K562 (cell line): ENCODE results near the gene WFIKKN1. TPM values are rescaled to one million over a fixed set of nuclear protein-coding genes. Genes with fewer than 3 reads are reported as not detected.
A peak's percentile ranks its signal among the peaks of the same experiment; 100 is the strongest.

ENCODE experiments used
- ARID1B ChIP-seq: fragments of 450-650 bp; IDR thresholded peaks from 2 replicates; pipeline ENCODE4 v1.6.1; 2016; ENCODE audit warnings: antibody characterized with exemption, mild to moderate bottlenecking, inconsistent platforms
- ASH1L ChIP-seq: fragments of 450-650 bp; IDR thresholded peaks from 2 replicates; pipeline ENCODE4 v1.6.1; 2018; ENCODE audit warnings: borderline replicate concordance, mild to moderate bottlenecking, low read depth; ENCODE audit not compliant: partially characterized antibody
- BMI1 ChIP-seq: fragments of 150-350 bp; IDR thresholded peaks from 2 replicates; pipeline ENCODE4 v1.6.1; 2014; ENCODE audit warnings: low read length
- ETV1 ChIP-seq: fragments of 450-650 bp; conservative IDR thresholded peaks from 2 replicates; pipeline ENCODE4 v1.6.1; 2016; ENCODE audit warnings: missing genetic modification characterization, control low read depth, low read depth, missing compliant biosample characterization
- HCFC1 ChIP-seq: IDR thresholded peaks from 2 replicates; pipeline ENCODE4 v1.6.1; 2012; ENCODE audit warnings: low read depth, low read length, improper control_type of control experiment
- HDAC3 ChIP-seq: fragments of 450-650 bp; IDR thresholded peaks from 2 replicates; pipeline ENCODE4 v1.6.1; 2018; ENCODE audit warnings: borderline replicate concordance, mild to moderate bottlenecking, moderate library complexity; ENCODE audit not compliant: partially characterized antibody
- LARP7 ChIP-seq: fragments of 450-650 bp; IDR thresholded peaks from 2 replicates; pipeline ENCODE4 v1.6.1; 2016
- MIER1 ChIP-seq: fragments of 450-650 bp; IDR thresholded peaks from 2 replicates; pipeline ENCODE4 v1.6.1; 2016; ENCODE audit warnings: antibody characterized with exemption, mild to moderate bottlenecking, low read depth
- NUFIP1 ChIP-seq: fragments of 450-650 bp; IDR thresholded peaks from 2 replicates; pipeline ENCODE4 v1.6.1; 2018; ENCODE audit not compliant: partially characterized antibody
- PRMT5 ChIP-seq: sonication (generic); formaldehyde crosslinking; IDR thresholded peaks from 2 replicates; pipeline ENCODE4 v1.5.0; 2020; ENCODE audit warnings: missing genetic modification reagents
- SREBF2 ChIP-seq: sonication (generic); formaldehyde crosslinking; IDR thresholded peaks from 2 replicates; pipeline ENCODE4 v1.4.0; 2020; ENCODE audit warnings: mild to moderate bottlenecking, missing genetic modification reagents
- ZFP1 ChIP-seq: fragments of 450-650 bp; formaldehyde crosslinking; IDR thresholded peaks from 2 replicates; pipeline ENCODE4 v1.4.0; 2020; ENCODE audit warnings: mild to moderate bottlenecking, mixed read lengths
- ZNF282 ChIP-seq: sonication (generic); formaldehyde crosslinking; IDR thresholded peaks from 2 replicates; pipeline ENCODE4 v1.8.1; 2023; ENCODE audit warnings: missing genetic modification reagents
- ZNF696 ChIP-seq: fragments of 250-450 bp; sonication (Bioruptor Pico); conservative IDR thresholded peaks from 2 replicates; pipeline ENCODE4 v1.4.0; 2020; ENCODE audit warnings: mild to moderate bottlenecking, moderate library complexity
- polyA plus RNA-seq, 8 experiments: library from polyadenylated mRNA; depleted of rRNA in 4 of 8; stranded (reverse) in 5 of 8; unstranded in 3 of 8; fragments of >200 nt; fragmentation: Nextera tagmentation in 2 of 8; fragmentation: Illumina TruSeq in 1 of 8; extraction: Ambion mirVana in 2 of 8; extraction: Trizol in 1 of 8; gene quantifications; 2 replicates each; pipeline versions ENCODE4 v1.2.1 to v1.2.3, GENCODE V29; 2011 to 2014; ENCODE audit warnings: inconsistent platforms in 1 of 8, missing spikeins in 1 of 8
- total RNA-seq, 7 experiments: library from RNA; depleted of rRNA in 6 of 7; stranded (reverse); fragments of >200 nt in 6 of 7; fragmentation: Illumina TruSeq in 2 of 7; extraction: Trizol in 2 of 7; gene quantifications; 2 replicates each; pipeline versions ENCODE4 v1.2.1 to v1.2.3, GENCODE V29; 2011 to 2021; ENCODE audit warnings: low replicate concordance in 1 of 7
- TF ChIP-seq, protein P1 (sequence below): sonication (generic); formaldehyde crosslinking; IDR thresholded peaks from 2 replicates; pipeline ENCODE4 v1.8.0; 2023; ENCODE audit warnings: missing genetic modification reagents, mild to moderate bottlenecking, borderline replicate concordance
- TF ChIP-seq, protein P2 (sequence below): fragments of 450-650 bp; IDR thresholded peaks from 2 replicates; pipeline ENCODE4 v1.6.1; 2016; ENCODE audit warnings: antibody characterized with exemption
- TF ChIP-seq, protein P3 (sequence below): fragments of 200-800 bp; sonication (Bioruptor generic); IDR thresholded peaks from 2 replicates; pipeline ENCODE4 v1.6.1; 2017; ENCODE audit warnings: missing genetic modification characterization, missing compliant biosample characterization
- TF ChIP-seq, protein P4 (sequence below): sonication (generic); formaldehyde crosslinking; IDR thresholded peaks from 2 replicates; pipeline ENCODE4 v1.4.0; 2020; ENCODE audit warnings: mild to moderate bottlenecking, missing genetic modification reagents

Gene WFIKKN1
- total and polyA plus RNA-seq, 9 of the 15 experiments (the other 6 are each of a cell fraction or from before 2014, with no cell fraction given): 0.14 to 1.1 (median 0.50) TPM; not detected in 4

DNA sequence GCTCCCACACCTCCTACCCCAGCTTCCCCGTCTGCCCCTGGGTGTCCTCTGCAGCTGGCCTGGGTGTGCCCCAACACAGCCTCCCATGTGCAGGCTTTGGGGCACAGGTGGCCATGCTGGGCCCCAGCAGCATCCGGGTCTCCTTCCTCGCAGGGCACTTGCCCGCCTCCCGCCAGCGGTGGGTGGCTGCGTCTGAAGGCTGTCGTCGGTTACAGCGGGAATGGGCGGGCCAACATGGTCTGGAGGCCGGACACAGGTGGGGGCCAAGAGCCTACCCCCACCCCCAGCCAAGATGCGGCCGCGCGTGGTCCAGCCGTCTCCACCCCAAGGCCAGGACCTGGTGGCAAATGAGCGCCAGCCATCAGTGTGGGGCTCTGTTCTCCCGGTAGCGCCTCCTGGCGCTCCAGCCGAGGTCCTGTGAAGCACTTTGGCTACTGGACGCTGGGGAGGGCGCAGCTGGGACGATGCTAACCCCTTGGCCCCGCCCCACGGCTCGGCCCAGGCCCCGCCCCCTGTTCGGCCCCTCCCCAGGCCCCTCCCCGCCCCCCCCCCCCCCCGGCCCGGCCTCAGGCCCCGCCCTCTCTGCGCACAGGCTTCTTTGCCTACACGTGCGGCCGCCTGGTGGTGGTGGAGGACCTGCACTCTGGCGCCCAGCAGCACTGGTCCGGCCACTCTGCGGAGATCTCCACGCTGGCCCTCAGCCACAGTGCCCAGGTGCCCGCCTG is 29.8 kb downstream of the WFIKKN1 start (continued):
- TF ChIP-seq, protein P1, sequence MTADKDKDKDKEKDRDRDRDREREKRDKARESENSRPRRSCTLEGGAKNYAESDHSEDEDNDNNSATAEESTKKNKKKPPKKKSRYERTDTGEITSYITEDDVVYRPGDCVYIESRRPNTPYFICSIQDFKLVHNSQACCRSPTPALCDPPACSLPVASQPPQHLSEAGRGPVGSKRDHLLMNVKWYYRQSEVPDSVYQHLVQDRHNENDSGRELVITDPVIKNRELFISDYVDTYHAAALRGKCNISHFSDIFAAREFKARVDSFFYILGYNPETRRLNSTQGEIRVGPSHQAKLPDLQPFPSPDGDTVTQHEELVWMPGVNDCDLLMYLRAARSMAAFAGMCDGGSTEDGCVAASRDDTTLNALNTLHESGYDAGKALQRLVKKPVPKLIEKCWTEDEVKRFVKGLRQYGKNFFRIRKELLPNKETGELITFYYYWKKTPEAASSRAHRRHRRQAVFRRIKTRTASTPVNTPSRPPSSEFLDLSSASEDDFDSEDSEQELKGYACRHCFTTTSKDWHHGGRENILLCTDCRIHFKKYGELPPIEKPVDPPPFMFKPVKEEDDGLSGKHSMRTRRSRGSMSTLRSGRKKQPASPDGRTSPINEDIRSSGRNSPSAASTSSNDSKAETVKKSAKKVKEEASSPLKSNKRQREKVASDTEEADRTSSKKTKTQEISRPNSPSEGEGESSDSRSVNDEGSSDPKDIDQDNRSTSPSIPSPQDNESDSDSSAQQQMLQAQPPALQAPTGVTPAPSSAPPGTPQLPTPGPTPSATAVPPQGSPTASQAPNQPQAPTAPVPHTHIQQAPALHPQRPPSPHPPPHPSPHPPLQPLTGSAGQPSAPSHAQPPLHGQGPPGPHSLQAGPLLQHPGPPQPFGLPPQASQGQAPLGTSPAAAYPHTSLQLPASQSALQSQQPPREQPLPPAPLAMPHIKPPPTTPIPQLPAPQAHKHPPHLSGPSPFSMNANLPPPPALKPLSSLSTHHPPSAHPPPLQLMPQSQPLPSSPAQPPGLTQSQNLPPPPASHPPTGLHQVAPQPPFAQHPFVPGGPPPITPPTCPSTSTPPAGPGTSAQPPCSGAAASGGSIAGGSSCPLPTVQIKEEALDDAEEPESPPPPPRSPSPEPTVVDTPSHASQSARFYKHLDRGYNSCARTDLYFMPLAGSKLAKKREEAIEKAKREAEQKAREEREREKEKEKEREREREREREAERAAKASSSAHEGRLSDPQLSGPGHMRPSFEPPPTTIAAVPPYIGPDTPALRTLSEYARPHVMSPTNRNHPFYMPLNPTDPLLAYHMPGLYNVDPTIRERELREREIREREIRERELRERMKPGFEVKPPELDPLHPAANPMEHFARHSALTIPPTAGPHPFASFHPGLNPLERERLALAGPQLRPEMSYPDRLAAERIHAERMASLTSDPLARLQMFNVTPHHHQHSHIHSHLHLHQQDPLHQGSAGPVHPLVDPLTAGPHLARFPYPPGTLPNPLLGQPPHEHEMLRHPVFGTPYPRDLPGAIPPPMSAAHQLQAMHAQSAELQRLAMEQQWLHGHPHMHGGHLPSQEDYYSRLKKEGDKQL (CRISPR knock-in tag): no peak
- TF ChIP-seq SREBF2 (CRISPR knock-in tag): no peak
- TF ChIP-seq, protein P2, sequence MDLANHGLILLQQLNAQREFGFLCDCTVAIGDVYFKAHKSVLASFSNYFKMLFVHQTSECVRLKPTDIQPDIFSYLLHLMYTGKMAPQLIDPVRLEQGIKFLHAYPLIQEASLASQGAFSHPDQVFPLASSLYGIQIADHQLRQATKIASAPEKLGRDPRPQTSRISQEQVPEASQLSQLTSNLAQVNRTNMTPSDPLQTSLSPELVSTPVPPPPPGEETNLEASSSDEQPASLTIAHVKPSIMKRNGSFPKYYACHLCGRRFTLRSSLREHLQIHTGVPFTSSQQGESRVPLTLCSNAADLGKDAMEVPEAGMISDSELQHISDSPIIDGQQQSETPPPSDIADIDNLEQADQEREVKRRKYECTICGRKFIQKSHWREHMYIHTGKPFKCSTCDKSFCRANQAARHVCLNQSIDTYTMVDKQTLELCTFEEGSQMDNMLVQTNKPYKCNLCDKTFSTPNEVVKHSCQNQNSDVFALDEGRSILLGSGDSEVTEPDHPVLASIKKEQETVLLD: peak; percentile 76; the same call in 1 of the 2 replicates
- no peak for TF ChIP-seq ETV1 (tag)
- no peak for TF ChIP-seq ZNF282 (CRISPR knock-in tag)
- TF ChIP-seq ASH1L: no peak
- no peak for TF ChIP-seq PRMT5 (CRISPR knock-in tag)
- TF ChIP-seq LARP7: no peak
- TF ChIP-seq ARID1B: no peak
- no peak for TF ChIP-seq NUFIP1
- TF ChIP-seq, protein P3, sequence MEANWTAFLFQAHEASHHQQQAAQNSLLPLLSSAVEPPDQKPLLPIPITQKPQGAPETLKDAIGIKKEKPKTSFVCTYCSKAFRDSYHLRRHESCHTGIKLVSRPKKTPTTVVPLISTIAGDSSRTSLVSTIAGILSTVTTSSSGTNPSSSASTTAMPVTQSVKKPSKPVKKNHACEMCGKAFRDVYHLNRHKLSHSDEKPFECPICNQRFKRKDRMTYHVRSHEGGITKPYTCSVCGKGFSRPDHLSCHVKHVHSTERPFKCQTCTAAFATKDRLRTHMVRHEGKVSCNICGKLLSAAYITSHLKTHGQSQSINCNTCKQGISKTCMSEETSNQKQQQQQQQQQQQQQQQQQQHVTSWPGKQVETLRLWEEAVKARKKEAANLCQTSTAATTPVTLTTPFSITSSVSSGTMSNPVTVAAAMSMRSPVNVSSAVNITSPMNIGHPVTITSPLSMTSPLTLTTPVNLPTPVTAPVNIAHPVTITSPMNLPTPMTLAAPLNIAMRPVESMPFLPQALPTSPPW (CRISPR knock-in tag): peak; percentile 99
- no peak for TF ChIP-seq HDAC3
- TF ChIP-seq HCFC1: peak; percentile 49
- TF ChIP-seq, protein P4, sequence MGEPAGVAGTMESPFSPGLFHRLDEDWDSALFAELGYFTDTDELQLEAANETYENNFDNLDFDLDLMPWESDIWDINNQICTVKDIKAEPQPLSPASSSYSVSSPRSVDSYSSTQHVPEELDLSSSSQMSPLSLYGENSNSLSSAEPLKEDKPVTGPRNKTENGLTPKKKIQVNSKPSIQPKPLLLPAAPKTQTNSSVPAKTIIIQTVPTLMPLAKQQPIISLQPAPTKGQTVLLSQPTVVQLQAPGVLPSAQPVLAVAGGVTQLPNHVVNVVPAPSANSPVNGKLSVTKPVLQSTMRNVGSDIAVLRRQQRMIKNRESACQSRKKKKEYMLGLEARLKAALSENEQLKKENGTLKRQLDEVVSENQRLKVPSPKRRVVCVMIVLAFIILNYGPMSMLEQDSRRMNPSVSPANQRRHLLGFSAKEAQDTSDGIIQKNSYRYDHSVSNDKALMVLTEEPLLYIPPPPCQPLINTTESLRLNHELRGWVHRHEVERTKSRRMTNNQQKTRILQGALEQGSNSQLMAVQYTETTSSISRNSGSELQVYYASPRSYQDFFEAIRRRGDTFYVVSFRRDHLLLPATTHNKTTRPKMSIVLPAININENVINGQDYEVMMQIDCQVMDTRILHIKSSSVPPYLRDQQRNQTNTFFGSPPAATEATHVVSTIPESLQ: no peak
- TF ChIP-seq BMI1: no peak
- TF ChIP-seq MIER1: no peak
- TF ChIP-seq ZFP1 (CRISPR knock-in tag): no peak
- no peak for TF ChIP-seq ZNF696
